HG03159 (cell line): ENCODE results near the gene ABLIM1.

Experiments
- ATAC-seq: cut with Tn5 transposase; IDR thresholded peaks from one replicate; pipeline ENCODE4 v1.9.1; 2021; ENCODE audit warnings: mild to moderate bottlenecking, moderate library complexity; ENCODE audit not compliant: unreplicated experiment

ABLIM1 gene

GRCh38 chr10:114624951-114625780 is 32.9 kb downstream of the ABLIM1 start:
- no peak for ATAC-seq

- no peak for ATAC-seq
Measured at GRCh38 chr10:114624422-114624821, 33.7 kb downstream of the ABLIM1 start.

- no peak for ATAC-seq
Measured at GRCh38 chr10:114623661-114624294, 34.3 kb downstream of the ABLIM1 start.

GRCh38 chr10:114623155-114623554 is 34.9 kb downstream of the ABLIM1 start:
- no peak for ATAC-seq

- ATAC-seq: no peak
Measured at GRCh38 chr10:114618722-114619121, 39.4 kb downstream of the ABLIM1 start.

- ATAC-seq: no peak
Measured at GRCh38 chr10:114616516-114616915, 41.6 kb downstream of the ABLIM1 start.

- ATAC-seq: no peak
Measured at GRCh38 chr10:114616103-114616502, 42.0 kb downstream of the ABLIM1 start.

- ATAC-seq: peak; percentile 91
Measured at GRCh38 chr10:114615600-114616007, 42.5 kb downstream of the ABLIM1 start.

GRCh38 chr10:114613237-114613979 is 44.7 kb downstream of the ABLIM1 start:
- no peak for ATAC-seq

GRCh38 chr10:114611617-114612016 is 46.5 kb downstream of the ABLIM1 start:
- ATAC-seq: no peak

- no peak for ATAC-seq
Measured at GRCh38 chr10:114609518-114610426, 48.3 kb downstream of the ABLIM1 start.

GRCh38 chr10:114607358-114607998 is 50.6 kb downstream of the ABLIM1 start:
- ATAC-seq: no peak

- ATAC-seq: no peak
Measured at GRCh38 chr10:114605155-114605797, 52.8 kb downstream of the ABLIM1 start.

- ATAC-seq: no peak
Measured at GRCh38 chr10:114604357-114605130, 53.5 kb downstream of the ABLIM1 start.

GRCh38 chr10:114603948-114604347 is 54.1 kb downstream of the ABLIM1 start:
- ATAC-seq: no peak

- ATAC-seq: no peak
Measured at GRCh38 chr10:114603303-114603702, 54.8 kb downstream of the ABLIM1 start.

GRCh38 chr10:114600057-114600456 is 58.0 kb downstream of the ABLIM1 start:
- ATAC-seq: no peak

- no peak for ATAC-seq
Measured at GRCh38 chr10:114596793-114597192, 61.3 kb downstream of the ABLIM1 start.
